DMS153 treated with DMSO at 0.1 percent for 48 hours (cell line): ENCODE results near the gene MIA.
"Not testable (repeated sequence)": the region's sequence is repeated elsewhere in the genome, so short reads cannot be mapped to it uniquely, and the experiment has no call there.

ENCODE experiments used
- DNase-seq: peaks from one replicate; lab custom pipeline; 2025; ENCODE audit not compliant: unreplicated experiment; lab: John Stamatoyannopoulos, UW

MIA gene

GRCh38 chr19:40777937-40778705, 2.8 kb downstream of the MIA start, which contains the start of gene RAB4B:
Gene RAB4B, plus strand, starts transcription at chr19:40778247. Its CDS starts 129 bp downstream, at chr19:40778376.
- DNase-seq = peak; percentile 96

DNA sequence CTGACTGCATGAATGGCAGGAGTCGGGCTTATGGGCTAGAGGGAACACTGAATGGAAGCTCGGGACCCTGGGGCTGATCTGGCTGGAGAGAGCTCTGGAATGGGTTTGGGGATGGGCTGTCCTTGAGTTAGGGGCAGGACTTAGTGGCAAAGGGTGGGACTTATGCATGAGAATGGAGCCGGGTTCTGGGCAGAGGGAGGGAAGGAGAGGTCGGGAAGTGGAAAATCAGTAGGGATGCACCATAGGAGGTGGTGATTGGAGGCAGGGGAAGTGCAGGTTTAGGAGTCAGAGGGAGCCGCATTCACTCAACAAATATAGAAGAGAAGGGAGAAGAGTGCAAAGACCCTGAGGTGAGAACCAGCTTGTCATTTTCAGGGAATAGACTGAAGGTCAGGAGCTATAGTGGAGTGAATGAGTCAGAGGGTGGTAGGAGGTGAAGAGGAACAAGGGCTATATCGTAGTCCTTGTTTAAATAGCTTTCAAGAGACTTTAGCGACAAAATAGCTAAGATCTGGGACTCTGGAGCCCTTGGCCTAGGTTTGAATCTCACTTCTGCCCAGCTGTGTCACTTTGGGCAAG, 3.5 kb downstream of the MIA start:
- DNase-seq = no peak

- DNase-seq = no peak
These were observed 5.3 kb downstream of the MIA start for GRCh38 chr19:40780582-40780981.

GRCh38 chr19:40781140-40781539, 5.8 kb downstream of the MIA start:
- no peak for DNase-seq

GRCh38 chr19:40783711-40784110, 8.4 kb downstream of the MIA start:
- DNase-seq = no peak

- not testable (repeated sequence) for DNase-seq
These were observed 8.8 kb downstream of the MIA start for GRCh38 chr19:40784146-40784545.

GRCh38 chr19:40785526-40785925, 10.2 kb downstream of the MIA start:
- DNase-seq = no peak

DNA sequence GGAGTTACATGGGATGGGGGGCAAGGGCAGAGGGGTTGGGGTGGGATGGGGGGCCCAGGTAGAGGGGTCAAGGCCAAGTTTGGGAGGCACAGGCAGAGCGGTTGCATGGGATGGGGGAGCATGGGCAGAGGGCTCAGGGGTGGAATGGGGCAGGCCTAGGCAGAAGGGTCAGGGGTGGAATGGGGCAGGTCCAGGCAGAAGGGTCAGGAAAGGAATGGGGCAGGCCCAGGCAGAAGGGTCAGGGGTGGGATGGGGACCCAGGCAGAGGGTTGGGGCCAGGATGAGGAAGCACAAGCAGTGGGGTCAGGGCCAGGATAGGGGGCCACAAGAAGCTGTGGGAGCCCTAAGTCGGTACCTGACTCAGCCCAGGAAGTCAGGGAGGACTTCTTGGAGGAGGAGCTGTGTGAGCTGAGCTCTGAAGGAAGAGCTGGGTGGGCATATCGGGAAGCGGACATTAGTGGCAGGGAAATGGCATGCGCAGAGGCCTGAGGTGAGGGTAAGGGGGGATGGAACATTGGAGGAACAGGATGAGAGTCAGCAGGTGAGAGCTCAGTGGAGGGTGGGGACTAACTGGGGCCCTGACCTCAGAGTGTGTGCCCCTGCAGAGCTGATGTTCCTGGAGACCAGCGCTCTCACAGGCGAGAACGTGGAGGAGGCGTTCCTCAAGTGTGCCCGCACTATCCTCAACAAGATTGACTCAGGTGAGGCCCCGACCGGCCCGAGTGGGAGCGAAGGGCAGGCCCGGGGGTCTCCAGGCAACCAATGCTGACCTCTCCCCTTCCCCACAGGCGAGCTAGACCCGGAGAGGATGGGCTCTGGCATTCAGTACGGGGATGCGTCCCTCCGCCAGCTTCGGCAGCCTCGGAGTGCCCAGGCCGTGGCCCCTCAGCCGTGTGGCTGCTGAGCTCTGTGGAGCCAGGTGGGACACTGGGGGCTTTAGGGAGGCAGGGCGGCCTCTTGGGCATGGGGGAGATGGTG, 11.0 kb downstream of the MIA start:
- no peak for DNase-seq

- no peak for DNase-seq
These were observed 16.0 kb downstream of the MIA start for GRCh38 chr19:40791349-40791748.

- DNase-seq = no peak
These were observed 16.7 kb downstream of the MIA start for GRCh38 chr19:40791996-40792395.

- no peak for DNase-seq
These were observed 22.0 kb downstream of the MIA start for GRCh38 chr19:40797166-40797962.

- DNase-seq = peak; percentile 48
These were observed 22.8 kb downstream of the MIA start for GRCh38 chr19:40797963-40798682.

GRCh38 chr19:40798683-40799557, 23.6 kb downstream of the MIA start, which contains the start of gene EGLN2:
Gene EGLN2, plus strand, starts transcription at chr19:40799191. Its CDS starts 1,382 bp downstream, at chr19:40800573.
- peak; percentile 93 for DNase-seq

DNA sequence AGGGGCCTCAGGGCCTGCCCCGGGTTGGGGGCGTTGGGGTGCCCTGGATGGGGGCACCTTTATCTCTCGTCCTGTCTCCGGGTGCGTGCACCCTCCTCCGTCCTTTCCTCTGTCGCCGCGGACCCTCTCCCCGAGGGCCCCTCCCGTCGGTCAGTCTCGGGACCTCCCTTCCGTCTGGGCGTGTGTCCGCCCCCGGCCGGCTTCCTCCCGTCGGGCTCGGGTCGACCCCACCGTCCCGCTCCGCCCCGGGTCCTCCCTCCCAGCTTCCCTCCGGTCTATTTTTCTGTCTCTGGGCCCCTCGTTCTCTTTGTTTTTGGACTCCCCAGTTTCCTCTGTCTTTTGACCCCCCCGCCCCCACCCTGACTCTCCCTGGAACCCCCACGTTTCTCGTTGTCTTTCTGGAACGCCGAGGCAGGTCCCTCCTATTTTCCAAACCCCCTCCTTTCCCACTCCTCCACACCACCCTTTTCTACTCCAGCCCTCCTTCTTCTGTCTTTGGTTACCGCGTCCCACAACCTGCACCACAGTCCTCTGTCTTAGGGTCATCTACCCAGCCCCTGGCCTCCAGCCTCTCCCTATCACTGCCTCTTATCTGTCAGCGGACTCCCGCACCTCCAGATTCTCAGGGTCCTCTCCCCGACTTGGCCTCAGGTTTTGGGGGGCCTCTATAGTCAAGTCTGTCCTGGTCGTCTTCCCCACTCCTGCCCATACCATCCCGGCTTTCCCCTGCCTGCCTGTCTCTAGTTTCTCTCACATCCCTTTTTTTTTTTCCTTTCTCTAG, 24.4 kb downstream of the MIA start:
- DNase-seq = no peak

DNA sequence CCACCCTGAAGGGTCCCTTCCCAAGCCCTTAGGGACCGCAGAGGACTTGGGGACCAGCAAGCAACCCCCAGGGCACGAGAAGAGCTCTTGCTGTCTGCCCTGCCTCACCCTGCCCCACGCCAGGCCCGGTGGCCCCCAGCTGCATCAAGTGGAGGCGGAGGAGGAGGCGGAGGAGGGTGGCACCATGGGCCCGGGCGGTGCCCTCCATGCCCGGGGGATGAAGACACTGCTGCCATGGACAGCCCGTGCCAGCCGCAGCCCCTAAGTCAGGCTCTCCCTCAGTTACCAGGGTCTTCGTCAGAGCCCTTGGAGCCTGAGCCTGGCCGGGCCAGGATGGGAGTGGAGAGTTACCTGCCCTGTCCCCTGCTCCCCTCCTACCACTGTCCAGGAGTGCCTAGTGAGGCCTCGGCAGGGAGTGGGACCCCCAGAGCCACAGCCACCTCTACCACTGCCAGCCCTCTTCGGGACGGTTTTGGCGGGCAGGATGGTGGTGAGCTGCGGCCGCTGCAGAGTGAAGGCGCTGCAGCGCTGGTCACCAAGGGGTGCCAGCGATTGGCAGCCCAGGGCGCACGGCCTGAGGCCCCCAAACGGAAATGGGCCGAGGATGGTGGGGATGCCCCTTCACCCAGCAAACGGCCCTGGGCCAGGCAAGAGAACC, 25.1 kb downstream of the MIA start:
- no peak for DNase-seq

DNA sequence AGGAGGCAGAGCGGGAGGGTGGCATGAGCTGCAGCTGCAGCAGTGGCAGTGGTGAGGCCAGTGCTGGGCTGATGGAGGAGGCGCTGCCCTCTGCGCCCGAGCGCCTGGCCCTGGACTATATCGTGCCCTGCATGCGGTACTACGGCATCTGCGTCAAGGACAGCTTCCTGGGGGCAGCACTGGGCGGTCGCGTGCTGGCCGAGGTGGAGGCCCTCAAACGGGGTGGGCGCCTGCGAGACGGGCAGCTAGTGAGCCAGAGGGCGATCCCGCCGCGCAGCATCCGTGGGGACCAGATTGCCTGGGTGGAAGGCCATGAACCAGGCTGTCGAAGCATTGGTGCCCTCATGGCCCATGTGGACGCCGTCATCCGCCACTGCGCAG, 25.7 kb downstream of the MIA start:
- no peak for DNase-seq

DNA sequence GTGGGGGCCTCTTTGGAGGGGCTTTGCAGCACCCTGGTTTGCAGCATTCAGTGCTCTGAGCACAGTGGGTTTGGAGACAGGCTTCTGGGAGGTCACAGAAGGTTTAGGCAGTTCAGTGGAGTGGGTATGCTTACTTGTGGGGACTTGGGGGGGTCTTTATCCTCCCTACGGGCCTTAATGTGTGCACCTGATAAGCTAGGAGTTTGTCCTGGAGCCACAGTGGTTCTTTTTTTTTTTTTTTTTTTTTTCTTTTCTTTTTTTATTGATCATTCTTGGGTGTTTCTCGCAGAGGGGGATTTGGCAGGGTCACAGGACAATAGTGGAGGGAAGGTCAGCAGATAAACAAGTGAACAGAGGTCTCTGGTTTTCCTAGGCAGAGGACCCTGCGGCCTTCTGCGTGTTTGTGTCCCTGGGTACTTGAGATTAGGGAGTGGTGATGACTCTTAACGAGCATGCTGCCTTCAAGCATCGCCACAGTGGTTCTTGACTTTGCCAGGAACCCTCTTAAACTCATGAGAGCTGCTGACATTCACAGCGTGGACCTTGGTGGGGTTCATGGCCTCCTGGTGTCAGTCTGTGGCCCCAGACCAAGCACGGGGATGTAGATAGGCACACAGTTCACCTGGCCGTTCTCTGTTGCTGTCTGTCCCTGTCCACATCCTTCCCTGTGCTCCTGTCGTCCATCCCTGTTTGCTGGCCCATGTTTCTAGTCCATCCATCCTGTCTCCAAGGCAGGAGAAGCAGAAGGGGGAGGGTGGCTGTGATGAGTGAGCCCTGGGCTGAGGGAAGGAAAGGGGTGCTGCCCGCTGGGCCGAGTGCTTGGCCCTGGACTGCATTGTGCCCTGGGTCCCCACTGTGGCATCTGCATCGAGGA, 26.3 kb downstream of the MIA start:
- no peak for DNase-seq
